Forelimb muscle (tissue), 1 donor: Measurements from ENCODE around the gene CIBAR2. TPM values are rescaled to one million over a fixed set of nuclear protein-coding genes. Genes with fewer than 3 reads are reported as not detected.
"Not testable (repeated sequence)": the region's sequence is repeated elsewhere in the genome, so short reads cannot be mapped to it uniquely, and the experiment has no call there.

Experiments
- DNase-seq: peaks from one replicate; pipeline ENCODE4 v3.0.0-alpha.2; 2013; ENCODE audit warnings: low read depth
- polyA plus RNA-seq: library from polyadenylated mRNA; unstranded; fragments of 120-200 nt; gene quantifications from one replicate; pipeline ENCODE4 v1.2.1, GENCODE V29; 2013; ENCODE audit not compliant: insufficient read length

The CIBAR2 gene
- polyA plus RNA-seq, 1 donor, result not detected

DNA sequence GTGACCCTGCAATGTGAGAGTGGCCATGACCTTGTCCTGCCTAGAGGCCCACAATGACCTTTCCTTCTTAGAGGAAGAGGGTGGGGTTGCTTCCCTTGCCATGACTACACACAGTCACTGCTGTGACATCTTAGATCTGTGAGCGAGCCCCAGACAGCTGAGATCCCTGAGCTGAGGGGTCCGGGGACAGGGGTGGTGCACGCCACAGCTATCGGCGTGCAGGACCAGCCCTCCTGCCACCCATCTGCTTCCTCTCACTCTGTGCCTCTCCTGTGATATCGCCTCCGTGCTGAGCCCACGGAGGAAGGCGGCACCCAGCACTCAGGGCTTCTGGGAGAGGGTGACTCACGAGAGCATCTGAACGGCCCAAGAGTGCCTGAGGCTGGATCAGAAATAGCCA, 49.4 kb downstream of the CIBAR2 start:
- DNase-seq, result no peak

DNA sequence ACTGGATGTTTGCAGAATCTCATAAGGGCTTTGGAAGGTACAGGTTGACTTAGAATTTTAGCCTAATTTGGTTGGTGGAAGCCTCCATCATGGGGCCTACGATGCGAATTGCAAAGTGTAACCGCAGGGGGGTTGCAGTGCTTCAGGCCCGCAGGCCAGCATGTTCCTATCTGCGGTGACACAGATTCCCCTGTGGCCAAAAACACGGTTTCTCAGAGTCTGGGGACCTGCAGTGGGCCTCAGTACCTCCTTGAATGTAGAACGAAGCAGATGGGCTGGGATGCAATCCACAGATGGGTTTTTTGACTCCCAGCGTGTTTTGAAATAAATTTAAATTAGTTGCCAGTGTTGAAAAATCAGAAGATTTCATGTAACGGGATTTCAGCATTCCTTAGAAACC, 49.9 kb downstream of the CIBAR2 start:
- no peak for DNase-seq

DNA sequence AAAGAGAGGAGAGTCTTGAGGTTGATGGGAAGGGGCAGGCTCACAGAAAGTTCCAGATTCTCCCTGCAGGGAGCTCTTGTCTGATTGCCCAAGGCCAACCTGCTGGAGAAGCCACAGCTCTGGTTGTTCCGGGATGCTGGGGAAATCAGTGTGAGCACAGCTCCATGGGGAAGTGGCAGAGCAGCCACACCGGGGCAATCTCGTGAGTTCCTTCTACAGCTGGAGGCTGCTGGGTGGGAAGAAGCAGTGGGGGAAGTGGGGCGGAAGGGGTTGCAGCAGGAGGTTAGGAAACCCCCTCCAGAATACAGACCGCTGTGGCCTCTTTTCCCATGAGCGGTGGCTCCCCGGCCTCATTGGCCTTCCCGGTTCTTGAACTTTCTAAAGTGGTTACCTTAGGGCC, 50.7 kb downstream of the CIBAR2 start:
- no peak for DNase-seq

DNA sequence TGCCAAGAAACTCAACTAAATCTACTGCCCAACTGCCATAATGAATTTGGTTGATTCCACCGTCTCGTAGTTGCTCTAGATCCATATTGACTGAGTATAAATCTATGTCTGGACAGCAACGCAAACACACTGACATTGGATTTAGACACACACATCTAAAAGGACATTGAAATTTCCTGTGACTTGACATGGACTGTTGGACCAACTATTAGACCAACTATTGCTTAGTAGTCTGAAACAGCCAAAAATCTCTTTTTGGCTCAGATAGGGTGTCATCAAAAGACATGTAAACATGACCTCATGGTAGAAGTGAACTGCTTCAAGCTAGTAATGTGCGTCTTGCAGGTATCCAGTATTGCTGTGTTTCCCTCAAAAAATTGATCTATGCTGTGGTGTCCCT, 53.4 kb downstream of the CIBAR2 start:
- no peak for DNase-seq

DNA sequence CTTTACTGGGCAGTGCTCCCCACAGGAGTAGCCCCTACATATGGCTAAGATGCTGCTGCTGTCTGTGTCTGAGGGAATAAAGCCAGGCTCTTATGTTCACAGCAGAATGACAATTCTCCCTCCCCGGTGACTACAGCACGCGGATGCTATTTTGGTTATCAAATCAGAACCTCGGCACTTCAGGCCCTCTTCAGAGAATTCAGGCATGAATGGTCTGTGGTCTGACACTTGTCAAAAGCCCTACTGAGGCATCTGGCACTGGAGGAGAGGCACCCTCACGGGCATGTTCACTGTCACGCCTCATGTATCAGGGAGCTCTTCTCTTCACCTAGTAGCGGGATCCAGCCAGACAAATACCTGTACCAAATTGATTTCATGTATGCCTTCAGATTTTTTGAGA, 54.3 kb downstream of the CIBAR2 start:
- DNase-seq, result no peak

DNA sequence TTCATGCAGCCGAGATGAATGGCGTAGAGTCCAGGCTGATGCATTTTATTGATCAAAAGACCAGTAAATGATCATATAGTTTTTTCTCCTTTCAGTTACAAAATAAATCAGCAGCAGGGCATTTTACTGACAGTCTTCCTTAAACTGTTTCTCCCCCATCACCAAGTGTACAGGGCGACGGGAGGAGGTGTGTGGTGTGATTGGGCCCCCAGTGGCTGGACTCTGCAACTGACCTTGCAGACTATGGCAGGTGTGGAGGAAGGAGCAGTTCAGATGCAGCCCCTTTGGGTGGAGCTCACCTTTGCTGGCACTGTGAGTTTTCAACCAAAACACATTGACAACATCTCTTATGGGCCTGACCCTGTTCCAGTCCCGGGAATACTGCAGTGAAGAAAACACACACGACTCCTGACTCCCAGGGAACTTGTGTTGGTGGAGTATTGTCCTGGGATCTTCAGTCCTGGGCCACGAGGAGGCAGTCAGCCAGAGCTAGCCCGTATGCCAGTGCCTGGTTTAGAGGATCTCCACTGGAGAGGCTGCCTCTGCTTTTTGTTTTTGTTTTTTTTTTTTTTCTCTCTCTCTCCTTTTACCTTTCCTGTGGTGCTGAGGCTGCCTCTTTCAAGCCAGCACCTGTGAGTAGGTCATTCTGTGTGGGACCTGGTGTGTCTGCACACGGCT, 54.9 kb downstream of the CIBAR2 start:
- DNase-seq, result no peak

DNA sequence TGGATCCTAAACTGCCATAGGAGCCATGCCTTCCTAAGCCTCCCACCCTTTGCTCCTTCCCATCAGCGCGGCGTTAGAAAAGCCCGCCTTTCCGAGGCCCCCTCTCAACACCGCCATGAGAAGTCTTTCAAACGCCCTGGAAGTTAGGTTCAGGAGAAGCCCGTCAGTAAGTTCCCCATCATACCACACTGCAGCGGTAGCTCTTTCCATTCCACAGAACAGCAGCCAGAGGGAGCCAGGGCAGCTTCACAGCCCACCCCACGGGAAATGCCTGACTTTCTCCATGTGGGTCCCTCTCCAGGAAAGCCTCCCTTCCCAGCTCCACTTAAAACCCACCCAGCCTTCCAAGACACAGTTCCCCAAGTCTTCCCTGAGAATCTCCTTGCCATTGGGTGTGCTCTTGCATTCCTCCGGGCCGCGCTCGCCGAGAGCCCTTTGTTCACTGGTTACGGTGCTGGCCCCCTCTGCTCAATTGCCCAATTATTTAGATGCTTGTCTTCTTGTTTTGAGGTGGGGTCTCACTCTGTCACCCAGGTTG, 56.0 kb downstream of the CIBAR2 start:
- no peak for DNase-seq

DNA sequence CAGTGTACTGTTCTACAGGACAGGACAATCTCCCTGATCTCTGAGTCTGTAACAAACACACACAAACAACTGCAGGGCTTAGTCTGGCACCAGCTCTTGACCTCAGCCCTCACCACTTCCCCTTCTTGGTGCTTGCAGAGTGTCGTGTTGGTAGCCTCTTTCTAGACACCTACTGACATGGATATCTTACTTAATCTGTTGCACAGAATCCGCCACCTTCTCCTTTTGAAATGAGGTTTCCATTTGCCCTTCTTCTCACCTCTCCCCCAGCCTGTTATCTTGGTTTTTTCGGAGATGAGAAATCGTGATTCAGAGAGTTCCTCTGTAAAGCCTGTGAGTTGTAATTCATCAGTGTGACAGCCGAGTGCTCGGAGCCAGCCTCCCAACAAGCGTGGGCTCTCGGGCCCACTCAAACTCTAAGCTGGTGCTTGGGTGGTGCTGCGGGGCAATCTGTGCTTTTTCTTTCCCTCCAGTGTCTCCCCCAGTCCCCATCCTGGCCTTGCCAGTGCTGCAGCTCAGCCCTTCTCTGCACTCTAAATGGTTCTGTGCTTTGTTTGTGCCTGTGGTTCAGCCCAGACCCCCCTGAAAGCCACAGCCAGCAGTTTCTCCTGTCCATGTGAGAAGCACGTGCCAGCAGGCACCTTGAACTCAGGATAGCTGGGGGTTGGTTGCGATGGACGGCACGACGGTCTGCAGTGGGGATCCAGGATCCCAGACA, 56.6 kb downstream of the CIBAR2 start:
- peak; percentile 43 for DNase-seq

DNA sequence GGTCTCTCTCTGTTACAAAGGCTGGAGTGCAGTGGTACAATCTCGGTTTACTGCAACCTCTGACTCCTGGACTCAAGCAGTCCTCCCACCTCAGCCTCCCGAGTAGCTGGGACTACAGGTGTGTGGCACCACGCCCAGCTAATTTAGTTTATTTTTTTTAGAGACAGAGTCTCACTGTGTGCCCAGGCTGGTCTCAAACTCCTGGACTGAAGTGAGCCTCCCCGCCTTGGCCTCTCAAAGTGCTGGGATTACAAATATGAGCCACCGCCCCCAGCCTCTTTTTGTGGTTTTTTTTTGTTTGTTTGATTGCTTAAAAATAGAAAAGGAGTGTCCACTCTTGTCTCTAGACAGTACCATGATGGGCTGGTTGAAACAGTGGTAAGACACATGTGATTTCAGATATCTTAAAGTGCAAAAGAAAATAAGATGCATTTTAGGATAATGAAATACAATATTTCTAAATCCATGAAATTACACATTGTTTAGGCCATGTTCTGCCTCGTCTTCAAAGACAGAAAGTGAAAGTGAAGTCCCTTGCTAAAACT, 57.3 kb downstream of the CIBAR2 start:
- no peak for DNase-seq

DNA sequence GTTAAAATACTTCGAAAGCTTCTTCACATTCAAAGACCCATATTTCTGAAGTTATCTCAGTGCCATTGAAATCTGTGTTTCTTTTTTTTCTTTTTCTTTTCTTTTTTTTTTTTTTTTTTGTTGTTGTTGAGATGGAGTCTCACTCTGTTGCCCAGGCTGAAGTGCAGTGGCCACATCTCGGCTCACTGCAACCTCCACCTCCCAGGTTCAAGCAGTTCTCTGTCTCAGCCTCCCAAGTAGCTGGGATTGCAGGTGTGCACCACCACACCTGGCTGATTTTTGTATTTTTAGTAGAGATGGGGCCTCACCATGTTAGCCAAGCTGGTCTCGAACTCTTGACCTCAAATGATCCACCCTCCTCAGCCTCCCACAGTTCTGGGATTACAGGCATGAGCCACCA, 58.0 kb downstream of the CIBAR2 start:
- not testable (repeated sequence) for DNase-seq

DNA sequence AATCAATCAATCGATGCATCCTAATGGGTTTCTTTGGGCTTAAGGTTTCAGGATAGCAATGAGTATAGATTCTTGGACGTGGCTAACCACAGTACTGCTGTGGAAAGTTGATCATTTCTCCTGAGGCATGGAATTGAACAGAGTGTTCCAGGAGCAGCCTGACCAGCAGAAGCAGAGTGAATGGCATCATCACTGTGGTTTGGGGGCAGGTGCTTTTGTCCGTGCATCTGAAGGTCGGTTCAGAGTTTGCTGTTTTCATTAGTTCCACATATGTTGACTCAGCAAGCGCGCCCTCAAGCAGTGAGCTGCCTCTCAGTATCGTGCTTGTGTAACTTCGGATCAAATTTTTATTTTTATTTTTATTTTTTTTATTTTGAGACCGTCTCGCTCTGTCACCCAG, 59.7 kb downstream of the CIBAR2 start:
- no peak for DNase-seq

DNA sequence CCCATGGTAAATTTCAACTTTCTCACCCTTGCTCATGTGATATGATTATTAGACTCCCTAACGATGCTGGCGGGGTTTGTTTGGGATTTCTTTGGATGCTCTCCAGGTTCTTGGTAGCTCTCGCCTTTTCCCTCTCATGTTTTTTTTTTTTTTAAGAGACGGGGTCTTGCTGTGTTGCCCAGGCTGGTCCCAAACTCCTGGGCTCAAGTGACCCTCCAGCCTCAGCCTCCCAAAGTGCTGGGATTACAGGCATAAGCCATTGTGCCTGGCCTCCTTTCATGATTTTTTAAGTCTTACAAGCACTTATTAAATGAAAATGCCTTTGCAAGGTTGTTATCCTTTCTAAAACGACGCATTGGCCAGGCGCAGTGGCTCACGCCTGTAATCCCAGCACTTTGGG, 60.6 kb downstream of the CIBAR2 start:
- DNase-seq, result no peak

DNA sequence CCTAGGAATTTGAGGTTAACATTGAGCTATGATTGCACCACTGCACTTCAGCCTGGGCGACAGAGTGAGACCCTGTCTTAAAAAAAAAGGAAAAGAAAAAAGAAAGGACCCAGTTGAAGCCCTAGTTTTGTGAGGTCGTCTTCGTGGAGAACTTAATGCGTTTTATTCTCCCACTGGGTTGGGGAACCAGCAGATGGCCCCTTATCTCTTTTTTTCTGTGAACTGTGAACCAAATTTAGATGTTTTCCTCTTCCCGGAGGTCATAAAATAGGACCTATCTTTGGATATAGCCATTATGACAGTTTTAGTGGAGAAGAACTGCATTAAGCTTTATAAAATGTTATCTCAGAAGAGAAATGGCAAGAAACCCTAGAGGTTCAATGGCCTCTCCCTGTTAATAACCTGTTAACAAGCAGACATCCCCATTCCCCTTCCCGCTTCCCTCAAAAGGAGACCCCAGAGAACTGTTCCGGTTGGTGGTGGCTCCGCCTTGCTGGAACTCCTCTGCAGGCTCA, 61.1 kb downstream of the CIBAR2 start:
- DNase-seq, result no peak

DNA sequence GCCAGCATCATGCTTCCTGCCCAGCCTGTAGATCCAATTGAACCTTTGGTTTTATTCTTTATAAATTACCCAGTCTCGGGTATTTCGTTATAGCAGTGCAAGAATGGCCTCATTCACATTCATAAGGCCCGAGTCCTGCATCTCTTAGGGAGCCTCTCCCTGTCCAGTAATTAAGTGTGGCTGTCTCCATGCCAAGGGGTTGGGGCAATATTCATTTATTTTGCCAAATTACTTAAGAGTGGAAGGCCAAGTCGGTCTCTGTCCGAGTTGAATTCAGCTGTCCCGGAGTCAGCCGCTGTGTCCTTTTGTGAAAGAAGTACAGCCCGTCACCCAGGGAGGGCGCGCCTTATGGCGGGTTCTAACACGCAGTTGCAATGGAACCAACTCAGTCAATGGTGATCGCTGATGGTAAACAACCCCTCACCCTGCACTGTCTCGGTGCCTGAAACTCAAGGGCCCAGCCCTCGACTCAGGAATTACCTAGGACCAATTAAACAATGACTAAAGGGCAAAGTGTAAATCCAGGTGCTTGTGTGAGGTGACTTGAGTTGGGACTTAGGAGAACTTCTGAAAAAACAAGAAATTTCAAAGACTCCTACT, 62.5 kb downstream of the CIBAR2 start:
- no peak for DNase-seq

DNA sequence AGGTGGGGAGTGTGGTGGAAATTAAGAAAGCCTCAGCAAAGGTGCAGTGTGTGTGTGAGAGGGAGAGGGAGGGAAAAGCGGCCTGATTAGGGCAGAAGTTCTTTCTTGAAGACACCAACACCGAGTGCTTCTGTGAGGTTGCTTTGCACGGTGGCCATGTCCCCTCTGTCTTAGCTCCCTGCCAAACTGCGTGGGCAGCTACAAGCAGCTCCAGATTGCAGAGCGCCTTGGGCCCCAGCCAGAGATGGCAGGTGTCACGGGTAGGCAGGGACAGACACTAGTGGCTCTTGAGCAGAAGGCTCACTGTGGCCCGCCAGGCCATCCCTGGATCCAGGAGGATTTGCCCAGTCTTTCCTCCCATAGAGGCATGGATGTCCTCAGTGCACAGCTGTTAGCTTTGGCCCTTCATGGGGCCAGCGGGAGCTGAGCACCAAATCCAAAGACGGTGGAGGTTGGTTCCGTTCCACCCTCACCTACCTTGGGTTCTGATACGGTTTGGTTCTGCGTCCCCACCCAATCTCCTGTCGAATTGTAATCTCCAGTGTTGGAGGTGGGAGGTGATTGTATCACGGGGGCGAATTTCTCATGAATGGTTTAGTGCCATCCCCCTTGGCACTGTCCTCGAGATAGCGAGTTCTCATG, 63.2 kb downstream of the CIBAR2 start:
- no peak for DNase-seq

Other genes with a start within 250 kb of the CIBAR2 start
- gene ZDHHC7, start 100.9 kb downstream of the CIBAR2 start, polyA plus RNA-seq, result 31.5 TPM
- gene KIAA0513, start 84.7 kb downstream of the CIBAR2 start, polyA plus RNA-seq, result 2.3 TPM